ENCODE data around the gene CCDC12. TPM values are rescaled to one million over a fixed set of nuclear protein-coding genes. Genes with fewer than 3 reads are reported as not detected.

CCDC12 gene
- total RNA-seq, 1 experiment from 2014 or later: 44.2 TPM

- intact Hi-C loops (cut with micrococcal nuclease): loop anchor here (5.0 kb wide), 1 partner anchor 77 kb away; no protein-coding TSS in a partner anchor
These were observed 23.1 kb upstream of the CCDC12 start for GRCh38 chr3:46999516-47000197.

GRCh38 chr3:46998852-46999515 lies 22.4 kb upstream of the CCDC12 start:
- Histone ChIP-seq H3K4me2 (ENCODE audit: low read length) (no peak overlapping the region), H3K4me3 (ENCODE audit: low read length) (no peak overlapping the region), H3K9me3 (ENCODE audit: low read length) (no peaks in the 10 kb centered on the region), H3K27ac (ENCODE audit: low read length) (no peak overlapping the region), H3K27me3 (ENCODE audit: low read length) (no peaks in the 10 kb centered on the region), H4K20me1 (ENCODE audit: low read length) (no peaks in the 10 kb centered on the region), H3F3A (ENCODE audit: low read length, unreplicated experiment) (no peaks in the 10 kb centered on the region), H3K4me1 (ENCODE audit: insufficient read depth, low read length) (peaks cover 9% of the 10 kb centered on the region), H3K79me2 (ENCODE audit: low read length) (no peaks in the 10 kb centered on the region), H3K36me3 (ENCODE audit: low read depth, low read length) (peaks cover 11% of the 10 kb centered on the region; the same call in 1 of the 2 replicates), H3K9ac (ENCODE audit: low read length) (no peak overlapping the region), H3K9me2 (replicated peaks; ENCODE audit: low read length) (no peaks in the 10 kb centered on the region), H2AFZ (ENCODE audit: low read length) (no peak overlapping the region)
- ATAC-seq (no peak), DNase-seq (no peak)
- no peak for TF ChIP-seq EZH2 (IDR thresholded peaks at IDR 0.05; ENCODE audit: low read length, unreplicated experiment)
- no peak for TF ChIP-seq EZH2phosphoT487 (IDR thresholded peaks at IDR 0.05; ENCODE audit: borderline replicate concordance, low read length)
- TF ChIP-seq CTCF (conservative IDR thresholded peaks at IDR 0.05; ENCODE audit: low read depth, low read length): peak; percentile 11; the same call in 1 of the 2 replicates
- ChIA-PET POLR2A (ENCODE audit: unreplicated experiment) (no interaction called here), CTCF (interaction anchor here (1.1 kb wide), 1 partner anchor 66 kb away, joined by 4 read pairs; no protein-coding TSS in a partner anchor)
- intact Hi-C loops (cut with micrococcal nuclease): loop anchor here (5.0 kb wide), 1 partner anchor 77 kb away; no protein-coding TSS in a partner anchor
- TSS peak; percentile 4 for BruUV-seq (replicated peaks)

More at GRCh38 chr3:46999516-47000197, 23.1 kb upstream of the CCDC12 start:
- no peak overlapping the region for H3K9ac ChIP-seq (ENCODE audit: low read length)
- H3K4me1 ChIP-seq (ENCODE audit: insufficient read depth, low read length): peaks cover 9% of the 10 kb centered on the region
- no TSS peak for BruUV-seq (replicated peaks)
- H3K4me2 ChIP-seq (ENCODE audit: low read length): no peak overlapping the region
- no peaks in the 10 kb centered on the region for H4K20me1 ChIP-seq (ENCODE audit: low read length)
- no peak overlapping the region for H2AFZ ChIP-seq (ENCODE audit: low read length)
- no peaks in the 10 kb centered on the region for H3K9me2 ChIP-seq (replicated peaks; ENCODE audit: low read length)
- H3F3A ChIP-seq (ENCODE audit: low read length, unreplicated experiment): no peaks in the 10 kb centered on the region
- no peak overlapping the region for H3K27ac ChIP-seq (ENCODE audit: low read length)
- peaks cover 14% of the 10 kb centered on the region; the same call in 1 of the 2 replicates for H3K36me3 ChIP-seq (ENCODE audit: low read depth, low read length)
- no peaks in the 10 kb centered on the region for H3K79me2 ChIP-seq (ENCODE audit: low read length)
- no peak for TF ChIP-seq CTCF (conservative IDR thresholded peaks at IDR 0.05; ENCODE audit: low read depth, low read length)
- TF ChIP-seq EZH2 (IDR thresholded peaks at IDR 0.05; ENCODE audit: low read length, unreplicated experiment): no peak
- no peak for TF ChIP-seq EZH2phosphoT487 (IDR thresholded peaks at IDR 0.05; ENCODE audit: borderline replicate concordance, low read length)
- DNase-seq: no peak
- no peaks in the 10 kb centered on the region for H3K9me3 ChIP-seq (ENCODE audit: low read length)
- ATAC-seq: no peak
- POLR2A ChIA-PET (ENCODE audit: unreplicated experiment): no interaction called here
- CTCF ChIA-PET: no interaction called here
- H3K4me3 ChIP-seq (ENCODE audit: low read length): no peak overlapping the region
- H3K27me3 ChIP-seq (ENCODE audit: low read length): no peaks in the 10 kb centered on the region
